K562 (cell line): Measurements from ENCODE around the gene EZH1. TPM values are rescaled to one million over a fixed set of nuclear protein-coding genes. Genes with fewer than 3 reads are reported as not detected.

ENCODE experiments used
- ATF1 ChIP-seq, 2 experiments: fragments of 450-650 bp in 1 of 2; IDR thresholded peaks; 2 replicates each; pipeline ENCODE4 v1.6.1; 2016; ENCODE audit warnings: missing compliant biosample characterization in 1 of 2, missing genetic modification characterization in 1 of 2
- BDP1 ChIP-seq: IDR thresholded peaks from 3 replicates; pipeline ENCODE4 v1.6.1; 2011; ENCODE audit not compliant: insufficient read length, insufficient read depth
- CXXC5 ChIP-seq: fragments of 250-450 bp; sonication (Bioruptor Pico); IDR thresholded peaks from 2 replicates; pipeline ENCODE4 v1.8.0; 2022; ENCODE audit warnings: inconsistent platforms, mild to moderate bottlenecking, moderate library complexity
- DMBX1 ChIP-seq: fragments of 250-450 bp; sonication (Bioruptor Pico); IDR thresholded peaks from 2 replicates; pipeline ENCODE4 v1.8.0; 2022; ENCODE audit warnings: inconsistent platforms, mild to moderate bottlenecking, moderate library complexity, borderline replicate concordance
- POLR2H ChIP-seq: IDR thresholded peaks from 2 replicates; pipeline ENCODE4 v1.6.1; 2016; ENCODE audit warnings: missing genetic modification characterization, low read depth, mild to moderate bottlenecking, control low read depth, missing compliant biosample characterization, moderate library complexity
- RB1 ChIP-seq: fragments of 450-650 bp; IDR thresholded peaks from 2 replicates; pipeline ENCODE4 v1.6.1; 2017; ENCODE audit warnings: low read depth, mild to moderate bottlenecking
- RFX7 ChIP-seq: fragments of 250-450 bp; sonication (Bioruptor Pico); IDR thresholded peaks from 2 replicates; pipeline ENCODE4 v1.5.1; 2021; ENCODE audit warnings: mild to moderate bottlenecking
- TRIM24 ChIP-seq, 2 experiments: fragments of 450-650 bp; IDR thresholded peaks; 2 replicates each; pipeline ENCODE4 v1.6.1; 2016
- ZBED1 ChIP-seq: IDR thresholded peaks from 2 replicates; pipeline ENCODE4 v1.6.1; 2014
- ZNF253 ChIP-seq: fragments of 250-450 bp; sonication (Bioruptor Pico); conservative IDR thresholded peaks from 2 replicates; pipeline ENCODE4 v1.6.1; 2021; ENCODE audit warnings: mild to moderate bottlenecking
- ZNF384 ChIP-seq: IDR thresholded peaks from 2 replicates; pipeline ENCODE4 v1.6.1; 2012; ENCODE audit warnings: low read depth, low read length, improper control_type of control experiment
- polyA plus RNA-seq, 8 experiments: library from polyadenylated mRNA; depleted of rRNA in 4 of 8; stranded (reverse) in 5 of 8; unstranded in 3 of 8; fragments of >200 nt; fragmentation: Nextera tagmentation in 2 of 8; fragmentation: Illumina TruSeq in 1 of 8; extraction: Ambion mirVana in 2 of 8; extraction: Trizol in 1 of 8; gene quantifications; 2 replicates each; pipeline versions ENCODE4 v1.2.1 to v1.2.3, GENCODE V29; 2011 to 2014; ENCODE audit warnings: inconsistent platforms in 1 of 8, missing spikeins in 1 of 8
- total RNA-seq, 7 experiments: library from RNA; depleted of rRNA in 6 of 7; stranded (reverse); fragments of >200 nt in 6 of 7; fragmentation: Illumina TruSeq in 2 of 7; extraction: Trizol in 2 of 7; gene quantifications; 2 replicates each; pipeline versions ENCODE4 v1.2.1 to v1.2.3, GENCODE V29; 2011 to 2021; ENCODE audit warnings: low replicate concordance in 1 of 7
- TF ChIP-seq, protein P1 (sequence below): sonication (generic); formaldehyde crosslinking; IDR thresholded peaks from 2 replicates; pipeline ENCODE4 v1.8.0; 2022; ENCODE audit warnings: mild to moderate bottlenecking, missing genetic modification reagents, borderline replicate concordance
- TF ChIP-seq, protein P2 (sequence below): fragments of 450-650 bp; IDR thresholded peaks from 2 replicates; pipeline ENCODE4 v1.6.1; 2016; ENCODE audit warnings: low read depth, mild to moderate bottlenecking, moderate library complexity
- TF ChIP-seq, protein P3 (sequence below), 2 experiments: fragments of 450-650 bp; formaldehyde crosslinking in 1 of 2; IDR thresholded peaks; 2 replicates each; pipeline versions ENCODE4 v1.4.0 to v1.6.1; 2014 to 2020; ENCODE audit warnings: mild to moderate bottlenecking in 2 of 2, borderline replicate concordance in 1 of 2, low read depth in 1 of 2

Gene EZH1
- total and polyA plus RNA-seq, 9 of the 15 experiments (the other 6 are each of a cell fraction or from before 2014, with no cell fraction given): 8.6 to 40.8 (median 22.9) TPM

DNA sequence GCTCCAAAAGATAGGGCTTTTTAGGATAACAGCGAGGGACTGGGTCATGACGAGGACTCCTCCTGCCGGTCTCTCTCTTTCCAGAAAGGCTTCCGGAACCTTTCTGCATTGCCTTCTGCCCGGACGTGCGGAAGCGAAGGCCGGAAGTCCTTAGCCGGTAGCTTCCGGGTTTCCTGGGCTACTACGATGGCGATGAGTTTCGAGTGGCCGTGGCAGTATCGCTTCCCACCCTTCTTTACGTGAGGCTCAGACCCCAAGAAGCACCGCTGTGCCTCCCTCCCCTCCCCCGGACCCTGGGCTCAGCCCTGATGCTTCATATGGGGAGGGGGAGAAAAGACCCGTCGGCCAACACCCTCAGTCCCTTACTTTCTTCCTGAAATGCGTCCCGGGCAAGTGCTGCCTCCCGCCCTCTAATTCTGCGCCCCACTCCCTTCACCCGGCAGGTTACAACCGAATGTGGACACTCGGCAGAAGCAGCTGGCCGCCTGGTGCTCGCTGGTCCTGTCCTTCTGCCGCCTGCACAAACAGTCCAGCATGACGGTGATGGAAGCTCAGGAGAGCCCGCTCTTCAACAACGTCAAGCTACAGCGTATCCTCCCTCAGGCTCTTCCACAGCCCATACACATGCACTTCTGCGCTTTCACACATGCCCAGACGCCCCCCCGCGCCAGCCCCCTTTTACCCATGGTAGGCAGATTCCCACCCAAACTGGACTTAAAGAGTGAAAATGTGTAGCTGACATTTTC, 28.6 kb upstream of the EZH1 start, which contains the start of gene VPS25 (continued):
- TF ChIP-seq ZNF253 (CRISPR knock-in tag): no peak
- TF ChIP-seq BDP1: no peak
- TF ChIP-seq RFX7 (CRISPR knock-in tag): no peak
- peak; percentile 72 for TF ChIP-seq CXXC5 (CRISPR knock-in tag)
- TF ChIP-seq, protein P1, sequence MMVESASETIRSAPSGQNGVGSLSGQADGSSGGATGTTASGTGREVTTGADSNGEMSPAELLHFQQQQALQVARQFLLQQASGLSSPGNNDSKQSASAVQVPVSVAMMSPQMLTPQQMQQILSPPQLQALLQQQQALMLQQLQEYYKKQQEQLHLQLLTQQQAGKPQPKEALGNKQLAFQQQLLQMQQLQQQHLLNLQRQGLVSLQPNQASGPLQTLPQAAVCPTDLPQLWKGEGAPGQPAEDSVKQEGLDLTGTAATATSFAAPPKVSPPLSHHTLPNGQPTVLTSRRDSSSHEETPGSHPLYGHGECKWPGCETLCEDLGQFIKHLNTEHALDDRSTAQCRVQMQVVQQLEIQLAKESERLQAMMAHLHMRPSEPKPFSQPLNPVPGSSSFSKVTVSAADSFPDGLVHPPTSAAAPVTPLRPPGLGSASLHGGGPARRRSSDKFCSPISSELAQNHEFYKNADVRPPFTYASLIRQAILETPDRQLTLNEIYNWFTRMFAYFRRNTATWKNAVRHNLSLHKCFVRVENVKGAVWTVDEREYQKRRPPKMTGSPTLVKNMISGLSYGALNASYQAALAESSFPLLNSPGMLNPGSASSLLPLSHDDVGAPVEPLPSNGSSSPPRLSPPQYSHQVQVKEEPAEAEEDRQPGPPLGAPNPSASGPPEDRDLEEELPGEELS (CRISPR knock-in tag): no peak
- peak; percentile 80 for TF ChIP-seq POLR2H (tag)
- peak in 1 of 2 experiments; percentile 99; a peak in 2 of 4 replicates for TF ChIP-seq TRIM24 (IDR thresholded peaks at IDR 0.05)
- TF ChIP-seq ATF1 (CRISPR knock-in tag; IDR thresholded peaks at IDR 0.05): no peak
- peak; percentile 62 for TF ChIP-seq ATF1 (tag; IDR thresholded peaks at IDR 0.05)
- peak; percentile 82 for TF ChIP-seq ZBED1
- TF ChIP-seq DMBX1 (CRISPR knock-in tag): peak; percentile 46; the same call in 1 of the 2 replicates
- no peak; the same call in 1 of the 2 replicates for TF ChIP-seq ZNF384
- TF ChIP-seq, protein P2, sequence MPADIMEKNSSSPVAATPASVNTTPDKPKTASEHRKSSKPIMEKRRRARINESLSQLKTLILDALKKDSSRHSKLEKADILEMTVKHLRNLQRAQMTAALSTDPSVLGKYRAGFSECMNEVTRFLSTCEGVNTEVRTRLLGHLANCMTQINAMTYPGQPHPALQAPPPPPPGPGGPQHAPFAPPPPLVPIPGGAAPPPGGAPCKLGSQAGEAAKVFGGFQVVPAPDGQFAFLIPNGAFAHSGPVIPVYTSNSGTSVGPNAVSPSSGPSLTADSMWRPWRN: no peak
- TF ChIP-seq RB1: peak; percentile 93
- TF ChIP-seq, protein P3, sequence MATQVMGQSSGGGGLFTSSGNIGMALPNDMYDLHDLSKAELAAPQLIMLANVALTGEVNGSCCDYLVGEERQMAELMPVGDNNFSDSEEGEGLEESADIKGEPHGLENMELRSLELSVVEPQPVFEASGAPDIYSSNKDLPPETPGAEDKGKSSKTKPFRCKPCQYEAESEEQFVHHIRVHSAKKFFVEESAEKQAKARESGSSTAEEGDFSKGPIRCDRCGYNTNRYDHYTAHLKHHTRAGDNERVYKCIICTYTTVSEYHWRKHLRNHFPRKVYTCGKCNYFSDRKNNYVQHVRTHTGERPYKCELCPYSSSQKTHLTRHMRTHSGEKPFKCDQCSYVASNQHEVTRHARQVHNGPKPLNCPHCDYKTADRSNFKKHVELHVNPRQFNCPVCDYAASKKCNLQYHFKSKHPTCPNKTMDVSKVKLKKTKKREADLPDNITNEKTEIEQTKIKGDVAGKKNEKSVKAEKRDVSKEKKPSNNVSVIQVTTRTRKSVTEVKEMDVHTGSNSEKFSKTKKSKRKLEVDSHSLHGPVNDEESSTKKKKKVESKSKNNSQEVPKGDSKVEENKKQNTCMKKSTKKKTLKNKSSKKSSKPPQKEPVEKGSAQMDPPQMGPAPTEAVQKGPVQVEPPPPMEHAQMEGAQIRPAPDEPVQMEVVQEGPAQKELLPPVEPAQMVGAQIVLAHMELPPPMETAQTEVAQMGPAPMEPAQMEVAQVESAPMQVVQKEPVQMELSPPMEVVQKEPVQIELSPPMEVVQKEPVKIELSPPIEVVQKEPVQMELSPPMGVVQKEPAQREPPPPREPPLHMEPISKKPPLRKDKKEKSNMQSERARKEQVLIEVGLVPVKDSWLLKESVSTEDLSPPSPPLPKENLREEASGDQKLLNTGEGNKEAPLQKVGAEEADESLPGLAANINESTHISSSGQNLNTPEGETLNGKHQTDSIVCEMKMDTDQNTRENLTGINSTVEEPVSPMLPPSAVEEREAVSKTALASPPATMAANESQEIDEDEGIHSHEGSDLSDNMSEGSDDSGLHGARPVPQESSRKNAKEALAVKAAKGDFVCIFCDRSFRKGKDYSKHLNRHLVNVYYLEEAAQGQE (IDR thresholded peaks at IDR 0.05; ENCODE audit: borderline replicate concordance): peak; percentile 11; the same call in 1 of the 2 replicates
- TF ChIP-seq, protein P3 (CRISPR knock-in tag; IDR thresholded peaks at IDR 0.05; ENCODE audit: low read depth): no peak
